ENCODE data around the gene GMDS. TPM values are rescaled to one million over a fixed set of nuclear protein-coding genes. Genes with fewer than 3 reads are reported as not detected.

Gene GMDS
- total RNA-seq, 1 donor from 2014 or later = 18.1 TPM

DNA sequence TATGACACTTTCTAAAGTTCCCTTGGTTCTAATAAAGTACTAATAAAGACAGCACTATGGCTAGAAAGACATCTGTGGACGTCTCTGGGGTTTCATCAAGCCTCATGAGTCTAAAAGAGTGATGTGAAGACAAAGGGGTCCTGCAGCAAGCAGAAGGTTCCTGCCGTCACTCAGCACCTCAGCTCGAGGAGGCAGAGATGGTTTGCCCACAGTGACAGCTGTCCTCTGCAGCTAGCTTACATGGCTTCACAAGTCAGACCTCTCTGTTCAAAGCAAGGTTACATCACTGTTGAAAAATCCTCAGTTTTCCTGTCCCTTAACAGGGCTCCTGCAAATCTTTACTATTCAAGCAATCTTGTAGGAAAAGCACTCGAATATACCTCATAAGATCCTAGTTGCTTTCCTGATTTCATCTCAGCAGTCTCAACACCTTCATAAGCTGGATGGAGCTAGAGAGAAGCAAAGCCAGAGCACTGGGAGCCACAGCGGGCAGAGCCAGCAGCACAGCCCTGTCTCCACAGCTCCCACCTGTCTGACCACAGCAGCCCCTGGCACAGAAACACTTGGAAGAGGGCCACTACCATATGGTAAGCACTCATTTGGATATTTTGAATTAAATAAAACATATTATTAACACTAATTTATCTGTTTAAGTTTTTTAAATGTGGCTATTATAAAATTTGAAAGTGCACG is 202.3 kb downstream of the GMDS start:
- DNase-seq (ENCODE audit: low read depth, low spot score) = no peak

DNA sequence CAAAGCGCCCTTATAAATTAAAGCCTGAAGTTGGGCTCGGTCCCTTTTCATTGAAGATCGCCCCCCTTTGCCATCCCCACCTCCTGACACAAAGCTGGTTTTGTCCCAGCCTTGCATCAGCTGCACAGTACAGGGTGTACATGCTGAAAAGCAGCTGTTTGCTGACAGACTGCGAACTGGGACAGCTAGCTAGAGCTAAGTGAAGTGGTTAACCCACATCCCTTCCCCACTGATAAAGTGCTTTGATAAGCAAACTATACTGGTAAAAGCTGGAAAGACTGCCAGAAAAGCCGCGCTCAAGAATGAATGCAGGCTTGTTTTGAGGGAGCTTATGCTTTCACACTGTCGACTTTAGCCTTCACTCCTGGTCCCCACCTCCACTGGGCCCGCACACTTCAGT is 207.3 kb downstream of the GMDS start:
- no peak for DNase-seq (ENCODE audit: low read depth, low spot score)

DNA sequence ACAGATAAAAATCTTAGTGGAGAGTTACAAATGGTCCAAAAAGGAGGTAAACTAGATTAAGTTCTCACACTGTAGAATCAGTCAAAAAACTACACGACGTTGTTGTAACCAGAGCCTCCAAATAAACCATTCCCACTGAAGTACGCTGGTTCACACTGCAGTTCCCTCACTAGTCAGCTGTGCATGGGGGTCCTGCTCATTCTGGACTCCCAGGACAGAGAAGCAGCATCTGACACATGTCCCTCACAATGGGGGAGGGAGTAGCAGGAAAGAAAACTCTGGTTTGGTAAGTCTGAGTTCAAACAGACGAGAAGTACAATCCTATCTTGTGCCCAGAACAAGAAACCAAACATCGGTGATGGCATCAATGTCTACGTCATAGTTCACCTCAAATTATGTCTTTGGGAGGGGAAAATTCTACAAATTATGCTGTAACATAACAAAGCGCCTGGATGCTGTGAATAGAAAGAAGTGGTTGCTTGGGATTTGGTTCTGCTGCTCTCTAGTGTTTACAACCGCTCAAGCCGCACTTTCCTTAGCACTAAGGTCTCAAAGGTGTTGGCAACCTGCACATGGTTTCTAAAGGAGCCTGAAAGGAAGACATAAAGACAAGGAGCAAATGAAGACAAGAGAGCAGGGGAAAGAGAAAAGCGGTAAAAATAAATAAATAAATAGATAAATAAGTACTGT is 208.0 kb downstream of the GMDS start:
- no peak for DNase-seq (ENCODE audit: low read depth, low spot score)

DNA sequence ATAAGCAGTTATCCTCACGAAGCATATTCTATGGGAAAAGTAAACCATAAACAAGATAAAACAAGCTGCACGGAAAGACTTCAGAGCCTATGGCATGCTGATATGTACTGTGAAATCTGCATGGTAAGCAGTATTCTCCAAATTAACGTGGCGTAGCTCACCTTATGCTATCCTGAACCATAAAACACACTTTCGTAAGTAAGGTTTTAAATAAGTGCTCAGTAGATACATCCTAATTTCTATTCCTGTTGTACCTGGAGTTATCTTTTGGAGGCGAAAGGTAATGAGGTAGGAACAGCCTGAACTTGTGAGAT is 208.7 kb downstream of the GMDS start:
- DNase-seq (ENCODE audit: low read depth, low spot score) = no peak

DNA sequence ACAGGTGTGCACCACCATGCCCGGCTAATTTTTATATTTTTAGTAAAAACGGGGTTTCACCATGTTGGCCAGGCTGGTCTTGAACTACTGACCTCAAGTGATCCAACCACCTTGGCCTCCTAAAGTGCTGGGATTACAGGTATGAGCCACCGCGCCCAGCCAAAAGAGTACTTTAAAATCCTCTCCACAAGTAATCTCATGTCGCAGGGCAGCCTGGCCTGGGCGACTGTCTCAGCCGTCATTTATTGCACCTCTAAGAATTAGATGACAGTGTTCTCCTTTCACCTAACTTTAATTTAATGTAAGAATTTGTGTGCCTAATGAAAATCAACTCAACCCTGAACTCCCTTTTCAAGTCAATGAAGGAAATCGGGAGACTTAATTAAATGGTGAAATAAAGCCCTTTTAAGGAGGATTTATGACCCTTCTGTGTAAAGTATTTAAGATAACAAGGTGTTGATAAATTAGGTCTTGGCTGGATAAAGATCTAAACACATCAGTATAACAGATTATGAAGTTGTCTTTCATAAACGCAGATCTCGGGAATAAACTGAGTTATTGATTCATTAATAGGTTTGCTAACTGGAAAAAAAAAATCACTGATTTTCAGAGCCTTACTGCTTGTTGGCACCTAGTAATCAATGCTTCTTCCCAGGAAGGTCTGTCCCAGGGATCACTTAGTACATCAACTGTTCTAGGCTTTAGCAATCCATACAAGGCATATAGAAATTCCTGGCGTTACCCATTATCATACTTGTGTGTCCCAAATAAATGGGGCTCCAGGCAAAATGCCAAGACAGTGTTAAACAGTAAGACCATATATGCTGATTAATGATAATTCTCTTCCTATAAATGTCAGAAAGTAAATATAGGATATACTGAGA is 209.3 kb downstream of the GMDS start:
- no peak for DNase-seq (ENCODE audit: low read depth, low spot score)

DNA sequence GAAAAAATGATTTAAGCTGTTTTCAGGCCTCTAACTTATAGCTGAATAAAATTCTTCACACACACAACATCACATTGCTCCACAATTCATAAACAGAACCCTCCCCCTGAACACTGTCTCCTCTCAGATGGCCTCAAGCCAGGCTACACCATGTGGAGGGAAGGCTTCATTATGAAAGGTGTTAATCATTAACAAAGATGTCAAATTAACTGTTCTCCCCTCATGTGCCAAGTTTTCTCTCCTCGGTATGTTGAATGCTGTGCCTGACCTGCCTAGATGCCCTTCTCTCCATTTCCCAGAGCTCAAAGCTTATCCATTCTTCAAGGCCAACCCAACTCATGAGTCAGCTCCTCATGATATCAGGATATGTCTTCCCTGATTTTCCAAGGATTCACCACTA is 210.4 kb downstream of the GMDS start:
- DNase-seq (ENCODE audit: low read depth, low spot score) = no peak

DNA sequence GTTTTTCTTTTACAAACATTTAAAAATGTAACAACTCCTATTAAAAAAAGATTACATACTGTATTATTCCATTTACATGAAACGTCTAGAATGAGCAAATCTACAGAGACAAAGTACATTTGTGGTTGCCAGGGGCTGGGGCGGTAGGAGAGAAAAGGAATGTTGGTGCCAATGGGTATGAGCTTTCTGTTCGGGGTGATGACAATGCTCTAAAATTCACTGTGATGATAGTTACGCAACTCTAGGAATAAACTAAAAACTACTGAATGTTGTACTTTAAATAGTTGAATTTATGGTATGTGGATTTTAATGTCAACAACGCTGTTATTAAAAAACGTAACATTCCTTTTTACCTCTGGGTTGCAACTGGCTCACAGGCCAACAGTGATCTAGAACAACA is 211.1 kb downstream of the GMDS start:
- DNase-seq (ENCODE audit: low read depth, low spot score) = no peak

DNA sequence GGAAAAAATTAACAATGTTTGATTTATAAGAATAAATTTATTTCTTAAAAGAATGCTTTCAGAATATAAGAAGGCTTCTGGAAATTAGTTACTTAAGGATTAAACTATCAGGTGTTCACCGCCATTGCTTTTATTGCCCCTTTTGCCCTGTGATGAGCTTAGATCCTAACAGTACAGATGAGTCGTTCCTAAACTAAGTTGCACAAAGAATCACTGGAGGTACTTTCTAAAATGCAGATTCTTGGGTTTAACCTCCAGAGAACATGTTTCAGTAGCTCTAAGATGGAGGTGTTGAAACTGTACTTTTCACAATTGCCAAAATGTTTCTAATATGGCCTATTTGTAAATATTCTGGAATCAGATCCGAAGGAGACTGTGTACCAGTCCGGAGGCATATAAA is 211.9 kb downstream of the GMDS start:
- DNase-seq (ENCODE audit: low read depth, low spot score) = no peak

DNA sequence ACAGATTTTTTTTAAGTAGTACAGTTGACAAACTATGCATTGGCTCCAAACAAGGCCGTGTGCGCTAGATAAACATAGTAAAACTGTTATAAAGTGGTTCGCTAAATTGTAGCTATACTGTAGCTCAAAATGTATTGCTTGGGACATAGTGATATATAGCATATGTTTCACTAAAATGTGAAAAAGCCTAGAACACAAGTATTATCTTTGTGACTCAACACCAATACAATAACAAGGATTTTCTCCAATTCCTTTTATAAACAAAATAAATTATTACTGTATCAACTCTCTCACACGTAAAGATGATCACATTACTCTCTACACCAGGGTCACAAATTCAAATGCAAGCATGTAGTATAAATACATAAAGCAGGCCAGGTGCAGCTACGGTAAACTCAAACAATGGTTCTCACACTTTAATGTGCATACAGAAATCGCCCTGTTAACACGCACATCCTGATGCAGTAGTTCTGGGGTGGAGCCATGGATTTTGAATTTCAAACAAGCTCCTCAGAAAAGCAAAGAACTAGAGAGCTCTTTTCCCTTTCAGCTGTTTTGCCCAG is 214.6 kb downstream of the GMDS start:
- DNase-seq (ENCODE audit: low read depth, low spot score) = no peak

DNA sequence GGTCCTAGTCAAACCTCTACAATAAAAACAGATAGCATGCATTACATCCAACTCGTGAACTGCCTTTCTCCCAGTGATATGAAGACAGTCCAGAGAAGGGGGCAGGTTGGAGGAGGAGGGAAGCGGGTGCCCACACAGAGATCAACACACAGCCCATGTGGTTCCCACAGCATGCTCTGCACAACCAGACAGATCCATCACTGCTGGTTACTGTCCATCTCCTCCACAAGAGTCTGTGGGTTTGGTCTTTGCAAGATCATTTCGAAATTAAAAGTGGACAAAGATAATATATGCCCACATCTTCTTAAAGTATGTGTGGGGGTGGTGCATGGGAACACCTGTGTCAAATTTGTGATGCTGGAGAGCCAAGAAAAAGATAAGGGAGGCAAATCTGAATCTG is 215.5 kb downstream of the GMDS start:
- DNase-seq (ENCODE audit: low read depth, low spot score) = no peak

DNA sequence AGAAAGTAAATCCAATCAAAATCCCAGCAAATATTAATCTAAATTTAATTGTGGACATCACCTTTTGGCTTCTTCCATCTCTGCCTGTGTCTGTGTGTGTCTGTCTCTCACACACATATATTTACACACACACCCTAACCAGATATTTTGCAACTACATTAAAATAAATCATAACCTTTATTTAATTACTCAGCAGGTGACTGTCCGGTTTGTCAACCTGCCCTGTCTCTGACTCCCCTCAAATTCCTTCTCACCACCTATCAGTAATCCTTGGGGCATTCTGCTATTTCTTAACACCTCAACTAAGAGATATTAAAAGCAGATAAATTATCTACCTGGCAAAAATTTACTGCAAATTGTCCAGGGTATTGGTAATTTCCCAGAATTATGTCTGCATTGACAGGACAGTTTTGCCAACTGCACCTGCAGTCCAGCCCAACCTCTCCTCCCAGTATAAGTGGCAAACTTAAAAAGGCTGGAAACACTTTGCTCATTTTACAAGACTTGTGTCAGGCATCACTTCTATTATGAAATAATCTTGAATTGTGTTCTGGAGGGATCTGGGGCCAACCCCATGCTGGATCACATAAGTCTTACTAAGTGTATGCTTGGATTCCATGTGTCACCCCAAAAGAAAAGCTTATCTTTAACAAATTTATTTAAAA is 216.1 kb downstream of the GMDS start:
- DNase-seq (ENCODE audit: low read depth, low spot score) = no peak

DNA sequence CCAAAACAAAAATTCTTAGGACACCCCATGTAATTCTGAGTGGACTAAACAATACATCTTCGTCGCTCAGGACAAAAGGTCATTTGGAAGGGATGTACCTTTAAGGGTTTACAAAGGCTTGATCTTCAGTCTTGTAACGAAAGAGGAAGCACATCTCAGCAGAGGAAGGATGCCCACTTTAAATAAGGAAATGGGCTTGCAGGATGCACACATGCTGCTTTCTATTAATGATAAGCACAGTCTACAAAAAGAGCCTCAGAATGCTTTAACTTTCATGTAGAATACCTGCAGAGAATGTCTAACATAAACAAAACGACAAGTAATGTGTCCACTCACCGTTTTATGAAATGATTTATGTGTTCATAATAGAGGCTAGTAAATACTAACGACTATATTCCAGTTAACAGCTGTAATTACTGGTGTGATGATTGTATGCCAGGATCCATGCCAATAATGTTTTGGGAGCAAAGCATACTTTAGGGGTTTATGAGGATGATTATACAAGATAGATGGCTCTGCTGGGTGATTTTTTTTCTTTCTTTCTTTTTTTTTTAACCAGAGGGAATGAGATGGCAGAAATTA is 216.9 kb downstream of the GMDS start:
- DNase-seq (ENCODE audit: low read depth, low spot score) = peak; percentile 33

DNA sequence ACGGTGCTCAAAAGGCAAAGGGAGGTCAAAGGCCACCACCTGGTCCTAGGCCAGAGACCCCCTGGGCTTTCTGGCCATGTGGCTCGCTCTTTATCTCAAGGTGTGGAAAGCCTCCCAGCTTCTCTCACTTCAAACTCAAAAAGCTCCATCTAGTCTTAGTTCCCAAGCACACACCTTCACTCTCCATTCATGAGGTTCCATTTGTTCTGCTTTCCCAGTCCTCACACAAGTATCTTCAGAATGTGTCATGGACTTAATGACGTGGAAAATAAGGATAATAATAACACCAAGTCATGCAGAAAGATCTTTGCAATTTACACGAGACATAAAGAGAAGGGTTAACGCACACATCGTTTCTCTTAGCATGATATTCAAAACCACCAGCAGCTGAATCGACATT is 219.3 kb downstream of the GMDS start:
- no peak for DNase-seq (ENCODE audit: low read depth, low spot score)

DNA sequence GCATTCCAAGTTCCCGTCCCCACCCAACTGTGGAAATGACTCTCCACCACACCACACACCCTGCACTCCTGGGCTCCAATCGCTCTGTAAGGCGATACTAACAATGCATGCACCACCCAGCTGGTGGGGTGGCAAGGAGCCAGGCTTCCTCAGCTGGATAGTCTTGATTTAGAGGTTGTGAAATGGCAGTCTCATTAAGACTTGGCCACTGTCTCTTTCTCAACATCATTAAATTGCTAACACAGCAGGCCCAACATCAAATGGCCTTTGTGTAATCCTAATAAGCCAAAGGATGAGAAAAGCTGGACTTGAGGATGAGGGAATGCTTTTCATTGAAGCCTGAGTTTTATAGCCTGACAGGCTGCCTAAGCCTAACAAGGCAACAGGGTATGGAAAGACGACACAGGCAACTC is 223.7 kb downstream of the GMDS start:
- no peak for DNase-seq (ENCODE audit: low read depth, low spot score)

DNA sequence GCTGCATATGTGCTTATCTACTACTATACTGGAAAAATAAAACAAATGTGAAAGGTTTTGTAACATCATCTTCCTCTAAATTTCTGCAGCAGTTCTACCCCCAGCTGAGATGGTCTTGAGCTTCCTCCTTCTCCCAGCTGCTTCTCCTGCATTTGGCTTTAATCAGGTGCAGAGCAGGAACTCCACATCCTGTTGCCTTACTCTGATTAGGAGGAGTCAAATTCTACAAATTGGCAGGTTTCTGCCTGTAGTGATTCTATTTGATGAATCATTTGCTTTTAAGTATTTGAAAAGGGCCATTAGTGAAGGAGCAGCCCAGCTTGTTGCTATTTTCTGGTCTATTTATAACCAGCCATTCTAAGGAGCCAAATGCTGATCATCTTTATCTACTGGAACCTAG is 224.5 kb downstream of the GMDS start:
- DNase-seq (ENCODE audit: low read depth, low spot score) = no peak

DNA sequence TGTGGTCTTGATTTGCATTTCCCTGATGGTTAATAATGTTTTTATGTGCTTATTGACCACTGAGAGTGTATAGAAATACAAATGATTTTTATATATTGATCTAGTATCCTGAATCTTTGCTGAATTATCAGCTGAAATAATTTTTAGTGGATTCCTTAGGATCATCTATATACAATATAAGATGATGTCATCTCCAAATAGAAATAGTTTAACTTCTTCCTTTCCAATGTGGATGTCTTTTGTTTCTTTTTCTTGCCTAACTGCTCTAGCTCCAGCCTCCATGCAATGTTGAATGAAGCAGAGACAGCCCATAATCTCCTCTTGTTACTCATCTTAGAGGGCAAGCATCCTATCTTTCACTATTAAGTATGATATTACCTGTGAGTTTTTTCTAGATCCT is 226.4 kb downstream of the GMDS start:
- no peak for DNase-seq (ENCODE audit: low read depth, low spot score)

DNA sequence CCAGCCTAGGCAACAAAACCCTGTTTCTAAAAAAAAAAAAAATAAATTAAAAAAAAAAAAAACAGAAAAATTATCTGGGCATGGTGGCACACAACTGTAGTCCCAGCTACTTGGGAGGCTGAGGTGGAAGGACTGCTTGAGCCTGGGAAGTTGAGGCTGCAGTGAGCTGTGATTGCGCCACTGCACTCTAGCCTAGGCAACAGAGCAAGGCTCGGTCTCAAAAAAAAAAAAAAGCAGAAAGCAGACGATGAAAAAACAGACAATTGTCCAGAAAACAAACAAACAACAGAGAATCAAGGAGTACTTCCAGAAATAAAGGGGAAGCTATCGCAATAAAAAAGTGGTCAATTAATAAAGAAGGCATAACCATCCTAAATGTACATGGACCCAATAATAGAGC is 229.4 kb downstream of the GMDS start:
- DNase-seq (ENCODE audit: low read depth, low spot score) = no peak

DNA sequence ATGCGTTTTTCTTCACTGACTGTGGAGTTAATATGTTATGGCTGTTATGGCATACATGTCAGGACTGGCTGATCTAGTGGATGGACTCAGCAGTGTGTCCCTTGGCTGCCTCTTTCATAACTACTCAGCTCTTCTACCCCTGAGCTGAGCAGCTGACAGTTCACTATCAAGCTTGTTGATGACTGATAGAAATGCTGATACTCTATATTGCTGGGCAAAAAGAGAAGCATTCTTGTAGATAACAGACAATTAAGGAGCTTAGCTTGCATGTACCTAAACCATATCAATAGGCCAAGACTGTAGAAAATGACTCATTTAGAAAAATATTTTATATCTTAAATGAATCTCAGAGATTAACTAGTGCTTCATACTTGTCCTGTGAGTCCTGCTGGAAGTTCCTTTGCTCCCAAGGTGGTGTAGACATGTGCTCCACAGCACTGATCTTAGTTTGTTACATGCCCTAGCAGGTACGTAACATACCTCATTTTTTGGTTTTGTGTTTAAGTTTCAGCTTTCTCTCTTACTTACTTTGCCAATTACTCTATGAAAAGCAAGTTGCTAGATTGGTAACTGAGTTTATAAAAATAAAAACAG is 236.9 kb downstream of the GMDS start:
- no peak for DNase-seq (ENCODE audit: low read depth, low spot score)

DNA sequence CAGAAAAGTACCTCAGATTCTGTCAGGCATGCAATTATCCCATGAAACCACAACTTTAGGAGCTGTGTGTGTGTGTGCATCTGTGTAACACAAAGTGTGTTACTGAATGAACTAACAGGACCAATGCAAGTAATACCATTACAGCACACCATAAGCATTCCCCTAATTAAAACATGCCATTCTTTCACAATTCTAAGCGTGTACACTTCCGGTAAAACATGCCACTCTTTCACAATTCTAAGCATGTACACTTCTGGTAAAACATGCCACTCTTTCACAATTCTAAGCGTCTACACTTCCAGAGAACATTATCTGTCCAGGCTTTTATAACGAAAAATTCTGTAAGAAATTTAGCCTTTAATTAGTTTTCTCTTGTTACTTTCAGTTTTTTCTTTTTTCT is 238.2 kb downstream of the GMDS start:
- no peak for DNase-seq (ENCODE audit: low read depth, low spot score)

DNA sequence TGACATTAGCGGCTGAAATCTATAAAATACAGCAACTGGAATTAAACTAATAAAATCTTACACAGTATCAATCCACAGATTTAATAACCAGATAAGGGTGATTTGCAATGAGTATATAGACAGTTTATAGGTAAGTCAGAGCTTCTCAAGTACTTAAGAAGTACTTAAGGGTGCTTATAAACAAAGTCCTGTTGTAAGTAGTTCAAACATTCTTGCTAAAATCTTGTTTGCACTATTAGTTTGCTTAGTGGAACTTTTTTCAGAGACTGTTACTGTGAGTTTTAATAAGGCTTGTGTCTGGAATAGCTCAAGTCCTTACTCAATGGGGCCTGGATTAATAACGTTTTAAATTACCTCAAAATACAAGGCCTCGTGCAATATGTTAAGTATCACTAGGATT is 240.5 kb downstream of the GMDS start:
- no peak for DNase-seq (ENCODE audit: low read depth, low spot score)

DNA sequence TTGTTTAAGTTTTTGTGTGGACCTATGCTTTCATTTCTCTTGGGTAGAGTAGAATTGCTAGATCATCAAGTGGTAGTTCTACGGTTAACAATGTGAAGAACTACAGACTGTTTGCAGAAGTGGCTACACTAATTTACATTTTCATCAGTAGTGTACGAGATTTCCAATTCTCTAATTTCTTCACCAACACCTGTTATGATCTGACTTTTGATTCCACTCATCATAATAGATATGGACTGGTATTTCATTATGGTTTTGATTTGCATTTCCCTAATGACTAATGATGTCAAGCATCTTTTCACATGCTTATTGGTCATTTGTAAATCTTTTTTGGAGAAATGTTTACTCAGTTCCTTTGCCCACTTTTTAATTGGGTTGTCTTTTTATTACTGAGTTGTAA is 244.4 kb downstream of the GMDS start:
- DNase-seq (ENCODE audit: low read depth, low spot score) = no peak
